Endodermal cell (in vitro differentiated cells): ENCODE results near the gene GRIN2A. TPM values are rescaled to one million over a fixed set of nuclear protein-coding genes. Genes with fewer than 3 reads are reported as not detected.

Source experiments
- DNase-seq: peaks from one replicate; pipeline ENCODE4 v3.0.0-alpha.2; 2017
- H3K27ac ChIP-seq: 2 replicates; pipeline ENCODE4 v1.5.1; 2013; ENCODE audit warnings: mild to moderate bottlenecking, low read depth, low read length, moderate library complexity
- H3K27me3 ChIP-seq: 2 replicates; pipeline ENCODE4 v1.6.1; 2013; ENCODE audit warnings: mild to moderate bottlenecking, low read length, moderate library complexity; ENCODE audit not compliant: insufficient read depth, control insufficient read depth, poor library complexity, severe bottlenecking
- H3K36me3 ChIP-seq: 2 replicates; pipeline ENCODE4 v1.7.0; 2013; ENCODE audit warnings: mild to moderate bottlenecking, low read length, moderate library complexity; ENCODE audit not compliant: control insufficient read depth, insufficient read depth
- H3K4me1 ChIP-seq: one replicate; pipeline ENCODE4 v1.7.0; 2013; ENCODE audit warnings: low read length; ENCODE audit not compliant: control insufficient read depth, insufficient read depth
- H3K4me3 ChIP-seq: 2 replicates; pipeline ENCODE4 v1.5.1; 2013; ENCODE audit warnings: mild to moderate bottlenecking, low read length, moderate library complexity
- H3K9ac ChIP-seq: 2 replicates; pipeline ENCODE4 v1.6.1; 2013; ENCODE audit warnings: mild to moderate bottlenecking, low read length, moderate library complexity; ENCODE audit not compliant: poor library complexity, severe bottlenecking; ENCODE audit errors: extremely low read depth
- H3K9me3 ChIP-seq: 2 replicates; pipeline ENCODE4 v1.6.1; 2013; ENCODE audit warnings: mild to moderate bottlenecking, low read length, moderate library complexity; ENCODE audit not compliant: control insufficient read depth
- H3K27ac Mint-ChIP-seq: 2 replicates; pipeline ENCODE4 v1.8.0; 2020; ENCODE audit warnings: mixed read lengths
- H3K27me3 Mint-ChIP-seq: 2 replicates; pipeline ENCODE4 v1.8.0; 2021; ENCODE audit warnings: mild to moderate bottlenecking, mixed read lengths; ENCODE audit not compliant: insufficient read depth
- H3K36me3 Mint-ChIP-seq: 2 replicates; pipeline ENCODE4 v1.8.0; 2020; ENCODE audit warnings: low read depth, mixed read lengths
- H3K4me1 Mint-ChIP-seq: 2 replicates; pipeline ENCODE4 v1.8.0; 2020; ENCODE audit warnings: mixed read lengths
- H3K4me3 Mint-ChIP-seq: 2 replicates; pipeline ENCODE4 v1.8.0; 2020; ENCODE audit warnings: mild to moderate bottlenecking, moderate library complexity, mixed read lengths
- H3K9me3 Mint-ChIP-seq: 2 replicates; pipeline ENCODE4 v1.8.0; 2020; ENCODE audit warnings: mild to moderate bottlenecking, mixed read lengths
- WGBS, 2 experiments: methylation state at CpG; one replicate each; pipeline versions ENCODE4 v1.1.5 to v1.1.7; 2013; ENCODE audit warnings: missing lambda C conversion rate in 2 of 2, mixed read lengths in 1 of 2; ENCODE audit not compliant: insufficient coverage in 1 of 2, insufficient read length in 1 of 2; 5-methylcytosine and 5-hydroxymethylcytosine counted together
- total RNA-seq, 2 donors: library from RNA; stranded (reverse); fragmentation: NEBNext Ultra II Directional in 1 of 2; extraction: Animal tissue kit (Norgen Biotek cat#: 25700) in 1 of 2; gene quantifications; 2 replicates in 1 of 2; 3 replicates in 1 of 2; pipeline ENCODE4 v1.2.1, GENCODE V29; 2021
- TF ChIP-seq, protein P1 (sequence below): fragments of 200-600 bp; sonication (generic); conservative IDR thresholded peaks from 2 replicates; pipeline ENCODE4 v1.5.0; 2021; ENCODE audit warnings: antibody characterized with exemption, mild to moderate bottlenecking

GRIN2A gene
- total RNA-seq, 2 donors from 2014 or later: 1.2 TPM

DNA sequence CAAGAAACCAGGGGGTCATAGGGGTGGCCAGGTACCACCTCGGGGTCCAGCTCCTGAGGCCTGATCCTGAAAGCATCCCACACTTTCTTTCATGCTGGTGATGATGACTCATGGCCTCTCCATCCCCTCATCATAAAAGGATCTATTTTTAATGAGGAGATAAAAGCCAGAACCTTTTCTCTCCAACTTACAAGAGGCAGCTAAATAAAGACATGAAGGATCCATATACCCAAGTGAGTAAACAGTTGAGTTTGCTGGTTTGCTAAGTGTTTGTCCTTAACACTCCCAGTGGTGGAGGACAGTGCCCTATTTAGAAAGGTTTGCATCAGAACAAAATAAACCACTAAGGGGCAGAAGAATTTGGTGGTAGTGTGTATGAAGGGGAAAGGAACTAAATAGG is 383.8 kb downstream of the GRIN2A start:
- TF ChIP-seq, protein P1, sequence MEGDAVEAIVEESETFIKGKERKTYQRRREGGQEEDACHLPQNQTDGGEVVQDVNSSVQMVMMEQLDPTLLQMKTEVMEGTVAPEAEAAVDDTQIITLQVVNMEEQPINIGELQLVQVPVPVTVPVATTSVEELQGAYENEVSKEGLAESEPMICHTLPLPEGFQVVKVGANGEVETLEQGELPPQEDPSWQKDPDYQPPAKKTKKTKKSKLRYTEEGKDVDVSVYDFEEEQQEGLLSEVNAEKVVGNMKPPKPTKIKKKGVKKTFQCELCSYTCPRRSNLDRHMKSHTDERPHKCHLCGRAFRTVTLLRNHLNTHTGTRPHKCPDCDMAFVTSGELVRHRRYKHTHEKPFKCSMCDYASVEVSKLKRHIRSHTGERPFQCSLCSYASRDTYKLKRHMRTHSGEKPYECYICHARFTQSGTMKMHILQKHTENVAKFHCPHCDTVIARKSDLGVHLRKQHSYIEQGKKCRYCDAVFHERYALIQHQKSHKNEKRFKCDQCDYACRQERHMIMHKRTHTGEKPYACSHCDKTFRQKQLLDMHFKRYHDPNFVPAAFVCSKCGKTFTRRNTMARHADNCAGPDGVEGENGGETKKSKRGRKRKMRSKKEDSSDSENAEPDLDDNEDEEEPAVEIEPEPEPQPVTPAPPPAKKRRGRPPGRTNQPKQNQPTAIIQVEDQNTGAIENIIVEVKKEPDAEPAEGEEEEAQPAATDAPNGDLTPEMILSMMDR: no peak
- no peak overlapping the region for H3K4me3 Mint-ChIP-seq

DNA sequence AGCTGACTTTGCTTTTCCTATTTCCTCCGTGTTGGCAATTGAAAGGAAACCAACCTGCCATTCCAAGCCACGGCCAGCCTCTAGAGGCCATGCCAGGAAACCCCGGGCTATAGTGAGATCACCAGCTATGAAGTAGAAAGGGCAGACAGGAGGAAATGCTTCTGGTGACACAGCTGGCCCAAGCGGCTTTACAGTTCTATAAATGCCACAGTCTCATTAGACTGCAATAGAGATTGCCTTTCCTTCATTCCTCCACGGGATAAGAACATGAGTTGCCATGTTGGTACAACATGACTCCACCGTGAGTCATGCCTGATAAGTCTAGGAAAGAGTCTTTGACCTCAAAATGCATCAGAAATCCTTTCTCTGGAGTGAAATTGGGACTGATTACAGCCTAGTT is 384.9 kb downstream of the GRIN2A start:
- H3K27ac ChIP-seq: no peak overlapping the region
- no peak for DNase-seq
- no peak overlapping the region for H3K9ac ChIP-seq
- WGBS, 2 experiments: 90 to 92% methylated on average over 3 to 6 of the region's 6 CpGs
- H3K4me1 ChIP-seq: no peaks in the 10 kb centered on the region
- H3K36me3 Mint-ChIP-seq: no peaks in the 10 kb centered on the region
- no peaks in the 10 kb centered on the region for H3K27me3 Mint-ChIP-seq
- H3K4me1 Mint-ChIP-seq: no peaks in the 10 kb centered on the region
- no peaks in the 10 kb centered on the region for H3K9me3 ChIP-seq
- H3K4me3 ChIP-seq: no peak overlapping the region
- TF ChIP-seq, protein P1: no peak
- H3K27ac Mint-ChIP-seq: no peak overlapping the region
- H3K36me3 ChIP-seq: no peaks in the 10 kb centered on the region
- H3K9me3 Mint-ChIP-seq: no peaks in the 10 kb centered on the region
- H3K27me3 ChIP-seq: no peaks in the 10 kb centered on the region
- no peak overlapping the region for H3K4me3 Mint-ChIP-seq

More for the DNA sequence above, 383.8 kb downstream of the GRIN2A start:
- Histone ChIP-seq H3K4me1 (no peaks in the 10 kb centered on the region), H3K9ac (no peak overlapping the region), H3K27me3 (no peaks in the 10 kb centered on the region), H3K4me3 (no peak overlapping the region), H3K9me3 (no peaks in the 10 kb centered on the region), H3K27ac (no peak overlapping the region), H3K36me3 (no peaks in the 10 kb centered on the region)
- Mint-ChIP-seq H3K27me3 (no peaks in the 10 kb centered on the region), H3K9me3 (no peaks in the 10 kb centered on the region), H3K27ac (no peak overlapping the region), H3K36me3 (no peaks in the 10 kb centered on the region), H3K4me1 (no peaks in the 10 kb centered on the region)
- WGBS, 2 experiments: 83% methylated on average over 1 of the region's 1 CpG; no CpG with 5 or more reads in 1 of the 2 experiments
- no peak for DNase-seq

DNA sequence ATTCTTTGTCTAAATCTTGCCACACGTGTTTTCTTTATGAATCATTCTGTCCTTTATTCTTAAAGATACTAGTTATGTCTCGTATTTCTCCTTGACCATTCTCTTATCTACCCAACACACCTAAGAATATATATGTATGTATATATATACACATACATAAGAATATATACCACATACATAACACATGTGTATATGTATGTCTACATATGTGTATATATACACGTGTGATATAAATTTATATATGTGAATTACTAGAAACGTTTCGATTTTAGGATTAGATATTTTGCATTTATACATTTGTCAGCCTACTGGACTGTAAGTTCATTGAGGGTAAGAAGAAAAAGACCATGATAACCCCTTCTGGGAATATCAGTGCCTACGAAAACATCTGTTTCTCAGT is 388.6 kb downstream of the GRIN2A start:
- H3K9me3 Mint-ChIP-seq: no peaks in the 10 kb centered on the region
- H3K27ac Mint-ChIP-seq: no peak overlapping the region
- no peaks in the 10 kb centered on the region for H3K4me1 Mint-ChIP-seq
- no peaks in the 10 kb centered on the region for H3K36me3 ChIP-seq
- H3K27ac ChIP-seq: no peak overlapping the region
- H3K9ac ChIP-seq: no peak overlapping the region
- no peaks in the 10 kb centered on the region for H3K27me3 Mint-ChIP-seq
- no peaks in the 10 kb centered on the region for H3K9me3 ChIP-seq
- H3K4me3 ChIP-seq: no peak overlapping the region
- 80 to 94% methylated on average over 1 to 6 of the region's 6 CpGs for WGBS, 2 experiments
- H3K27me3 ChIP-seq: no peaks in the 10 kb centered on the region
- TF ChIP-seq, protein P1: no peak
- H3K4me1 ChIP-seq: no peaks in the 10 kb centered on the region
- DNase-seq: no peak
- no peak overlapping the region for H3K4me3 Mint-ChIP-seq
- no peaks in the 10 kb centered on the region for H3K36me3 Mint-ChIP-seq
